Activated CD4-positive, alpha-beta T cell treated with anti-CD3 and anti-CD28 coated beads, Interleukin-10, Interleukin-2, amounts not matched to agents 100 ng/mL and 50 ng/mL, durations not matched to agents 16 hours and 8 hours (primary cell): Measurements from ENCODE around the gene CEACAM20.
"Not testable (repeated sequence)": the region's sequence is repeated elsewhere in the genome, so short reads cannot be mapped to it uniquely, and the experiment has no call there.

ENCODE experiments used
- DNase-seq: peaks from one replicate; pipeline ENCODE4 v3.0.0-alpha.2; 2020

The CEACAM20 gene

GRCh38 chr19:44476559-44477408, 52.7 kb downstream of the CEACAM20 start:
- peak; percentile 3 for DNase-seq

- DNase-seq = not testable (repeated sequence)
These were observed 60.7 kb downstream of the CEACAM20 start for GRCh38 chr19:44468730-44469129.

- not testable (repeated sequence) for DNase-seq
These were observed 66.7 kb downstream of the CEACAM20 start for GRCh38 chr19:44462600-44463286.
